Ishikawa (cell line): ENCODE data around the gene PACC1.
A peak's percentile ranks its signal among the peaks of the same experiment; 100 is the strongest.

Experiments
- CEBPB ChIP-seq: IDR thresholded peaks from 2 replicates; pipeline ENCODE4 v1.6.1; 2012
- CREB1 ChIP-seq: IDR thresholded peaks from 2 replicates; pipeline ENCODE4 v1.6.1; 2012; ENCODE audit warnings: low read depth
- EGR1 ChIP-seq: IDR thresholded peaks from 2 replicates; pipeline ENCODE4 v1.6.1; 2012
- EP300 ChIP-seq: IDR thresholded peaks from 2 replicates; pipeline ENCODE4 v1.6.1; 2012; ENCODE audit warnings: borderline replicate concordance
- FOXM1 ChIP-seq: IDR thresholded peaks from 2 replicates; pipeline ENCODE4 v1.6.1; 2012; ENCODE audit warnings: low read depth, borderline replicate concordance
- MAX ChIP-seq: IDR thresholded peaks from 2 replicates; pipeline ENCODE4 v1.6.1; 2012
- NFIC ChIP-seq: IDR thresholded peaks from 2 replicates; pipeline ENCODE4 v1.6.1; 2012
- RAD21 ChIP-seq: IDR thresholded peaks from 2 replicates; pipeline ENCODE4 v1.6.1; 2012; ENCODE audit warnings: low read depth
- REST ChIP-seq: IDR thresholded peaks from 2 replicates; pipeline ENCODE4 v1.6.1; 2012; ENCODE audit warnings: low read depth, mild to moderate bottlenecking
- TAF1 ChIP-seq: IDR thresholded peaks from 2 replicates; pipeline ENCODE4 v1.6.1; 2012; ENCODE audit warnings: low read depth, mild to moderate bottlenecking
- TCF12 ChIP-seq: IDR thresholded peaks from 2 replicates; pipeline ENCODE4 v1.6.1; 2012; ENCODE audit warnings: low read depth
- TEAD4 ChIP-seq: IDR thresholded peaks from 2 replicates; pipeline ENCODE4 v1.6.1; 2012
- USF1 ChIP-seq: IDR thresholded peaks from 2 replicates; pipeline ENCODE4 v1.6.1; 2012
- YY1 ChIP-seq: IDR thresholded peaks from 2 replicates; pipeline ENCODE4 v1.6.1; 2012; ENCODE audit warnings: low read depth
- ZBTB7A ChIP-seq: IDR thresholded peaks from 2 replicates; pipeline ENCODE4 v1.6.1; 2012; ENCODE audit warnings: low read depth

PACC1 gene

GRCh38 chr1:212460376-212460775 lies 45.7 kb upstream of the PACC1 start:
- TF ChIP-seq USF1 (no peak), TAF1 (no peak), YY1 (no peak)

GRCh38 chr1:212459656-212460055 lies 45.0 kb upstream of the PACC1 start:
- TF ChIP-seq TAF1 (no peak), REST (no peak), TEAD4 (no peak), TCF12 (no peak), USF1 (no peak), ZBTB7A (no peak), MAX (no peak), EGR1 (no peak), CEBPB (no peak), YY1 (no peak), EP300 (no peak), FOXM1 (no peak)

GRCh38 chr1:212458817-212459216 lies 44.1 kb upstream of the PACC1 start:
- TF ChIP-seq MAX, result peak; percentile 75; the same call in 1 of the 2 replicates
- no peak for TF ChIP-seq EGR1

- peak; percentile 90 for TF ChIP-seq RAD21
- TF ChIP-seq CEBPB, result no peak
Measured at GRCh38 chr1:212457740-212458338, 43.2 kb upstream of the PACC1 start.

GRCh38 chr1:212455803-212456528 lies 41.3 kb upstream of the PACC1 start:
- TF ChIP-seq RAD21, result peak; percentile 97
- TF ChIP-seq FOXM1, result no peak
- TF ChIP-seq TAF1, result no peak

- no peak for TF ChIP-seq TCF12
- no peak for TF ChIP-seq NFIC
- no peak for TF ChIP-seq REST
- TF ChIP-seq FOXM1, result no peak
- TF ChIP-seq ZBTB7A, result no peak
Measured at GRCh38 chr1:212455401-212455800, 40.7 kb upstream of the PACC1 start.

GRCh38 chr1:212454741-212455140 lies 40.1 kb upstream of the PACC1 start:
- TF ChIP-seq NFIC (no peak), TAF1 (no peak), CEBPB (no peak), CREB1 (no peak)
